ENCODE results near the gene CBARP. TPM values are rescaled to one million over a fixed set of nuclear protein-coding genes. Genes with fewer than 3 reads are reported as not detected.

CBARP gene
- total RNA-seq, 1 donor from 2014 or later = 1.9 TPM

GRCh38 chr19:1238369-1239303 lies 831 bp upstream of the CBARP start:
- DNase-seq = no peak

- DNase-seq = no peak
Observed at GRCh38 chr19:1237027-1237659, 662 bp downstream of the CBARP start.

GRCh38 chr19:1236576-1236975 lies 1.2 kb downstream of the CBARP start:
- no peak for DNase-seq

GRCh38 chr19:1235625-1236538 lies 1.9 kb downstream of the CBARP start:
- no peak for DNase-seq

GRCh38 chr19:1234955-1235380 lies 2.8 kb downstream of the CBARP start:
- no peak for DNase-seq

GRCh38 chr19:1234051-1234954 lies 3.5 kb downstream of the CBARP start:
- no peak for DNase-seq

- no peak for DNase-seq
Observed at GRCh38 chr19:1233115-1233667, 4.6 kb downstream of the CBARP start.

- DNase-seq = no peak
Observed at GRCh38 chr19:1232652-1233072, 5.1 kb downstream of the CBARP start.

GRCh38 chr19:1231729-1232637 lies 5.8 kb downstream of the CBARP start:
- DNase-seq = no peak

- no peak for DNase-seq
Observed at GRCh38 chr19:1230783-1231489, 6.9 kb downstream of the CBARP start.

GRCh38 chr19:1229924-1230782 lies 7.7 kb downstream of the CBARP start:
- DNase-seq = no peak

- DNase-seq = no peak
Observed at GRCh38 chr19:1229056-1229923, 8.5 kb downstream of the CBARP start.

GRCh38 chr19:1228161-1228957 lies 9.4 kb downstream of the CBARP start:
- DNase-seq = no peak

- no peak for DNase-seq
Observed at GRCh38 chr19:1227304-1228054, 10.3 kb downstream of the CBARP start.

GRCh38 chr19:1226522-1227303 lies 11.1 kb downstream of the CBARP start:
- no peak for DNase-seq

Data from skin of body (tissue), 2 donors.